Fibroblast of peridontal ligament (primary cell): ENCODE measurements around the gene HBB.

ENCODE experiments used
- DNase-seq: peaks from one replicate; pipeline ENCODE4 v3.0.0-alpha.2; 2010; ENCODE audit errors: extremely low read depth

Gene HBB

DNA sequence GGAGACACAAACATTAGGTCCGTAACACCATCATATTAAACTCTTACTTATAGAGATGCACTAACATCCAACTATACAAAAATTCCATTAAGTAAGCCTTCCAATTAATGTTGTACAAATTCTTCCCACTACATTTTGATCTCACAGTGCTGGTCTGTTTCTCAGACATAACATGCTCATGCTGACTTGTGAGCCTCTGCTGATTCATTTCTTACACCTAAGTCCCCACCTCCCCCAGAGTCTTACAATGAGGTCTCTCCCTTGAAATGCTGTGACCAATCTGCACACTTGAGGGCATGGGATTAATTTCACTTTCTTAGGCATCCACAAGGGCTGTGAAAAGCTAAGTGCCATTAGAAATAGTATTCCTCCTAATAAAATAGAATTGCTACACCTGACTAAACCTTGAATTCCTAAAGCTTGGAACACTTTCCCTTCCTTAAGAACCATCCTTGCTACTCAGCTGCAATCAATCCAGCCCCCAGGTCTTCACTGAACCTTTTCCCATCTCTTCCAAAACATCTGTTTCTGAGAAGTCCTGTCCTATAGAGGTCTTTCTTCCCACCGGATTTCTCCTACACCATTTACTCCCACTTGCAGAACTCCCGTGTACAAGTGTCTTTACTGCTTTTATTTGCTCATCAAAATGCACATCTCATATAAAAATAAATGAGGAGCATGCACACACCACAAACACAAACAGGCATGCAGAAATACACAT is 20.8 kb upstream of the HBB start:
- DNase-seq, result no peak

DNA sequence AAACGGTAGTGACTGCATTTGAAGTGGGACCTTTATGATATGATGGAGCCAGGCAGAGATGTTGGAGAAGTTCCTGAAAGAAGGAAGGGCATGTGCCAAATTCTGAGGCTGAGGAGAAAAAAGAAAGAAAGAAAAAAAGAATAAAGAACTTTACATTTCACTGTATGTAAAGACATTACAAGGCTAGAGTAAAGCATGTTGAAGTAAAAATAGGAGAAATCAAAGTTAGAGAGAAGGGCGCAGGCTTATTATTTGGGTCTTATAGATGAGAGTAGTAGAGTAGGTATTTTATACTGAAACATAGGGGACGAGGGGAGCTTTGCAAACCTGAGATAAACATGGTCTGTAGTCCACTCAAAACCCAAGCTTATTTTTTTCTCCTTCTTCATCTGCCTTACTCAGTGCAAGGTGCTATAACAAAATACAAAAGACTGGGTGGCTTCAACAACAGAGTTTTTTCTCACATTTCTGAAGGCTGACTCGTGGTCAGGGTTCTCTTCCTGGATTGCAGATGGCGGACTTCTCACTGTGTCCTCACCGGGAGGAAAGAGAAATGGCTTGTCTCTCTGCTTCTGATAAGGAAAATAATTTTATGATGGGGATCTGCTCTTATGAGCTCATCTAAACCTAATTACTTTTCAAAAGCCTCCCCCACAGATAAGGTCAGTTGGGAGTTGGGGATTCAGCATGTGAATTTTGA is 20.1 kb upstream of the HBB start:
- DNase-seq, result no peak

DNA sequence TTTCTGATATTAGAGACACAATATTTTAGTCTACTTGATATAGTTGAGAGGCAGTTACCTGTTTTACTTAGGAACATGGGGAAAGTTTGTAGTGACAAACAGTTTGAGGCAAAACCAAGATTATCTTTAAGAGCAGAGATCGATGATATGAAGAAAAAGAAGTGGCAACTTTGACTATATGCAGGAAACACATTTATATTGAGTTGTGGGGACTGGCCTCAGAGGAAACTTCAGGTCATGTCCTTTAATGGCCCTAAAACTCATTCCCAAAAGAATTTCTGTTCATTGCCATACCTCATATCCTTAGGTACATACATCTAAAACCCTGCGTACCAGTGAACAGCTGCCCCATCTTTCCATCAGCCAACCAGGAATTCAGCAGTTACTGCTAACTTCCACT is 18.3 kb upstream of the HBB start:
- DNase-seq, result no peak

DNA sequence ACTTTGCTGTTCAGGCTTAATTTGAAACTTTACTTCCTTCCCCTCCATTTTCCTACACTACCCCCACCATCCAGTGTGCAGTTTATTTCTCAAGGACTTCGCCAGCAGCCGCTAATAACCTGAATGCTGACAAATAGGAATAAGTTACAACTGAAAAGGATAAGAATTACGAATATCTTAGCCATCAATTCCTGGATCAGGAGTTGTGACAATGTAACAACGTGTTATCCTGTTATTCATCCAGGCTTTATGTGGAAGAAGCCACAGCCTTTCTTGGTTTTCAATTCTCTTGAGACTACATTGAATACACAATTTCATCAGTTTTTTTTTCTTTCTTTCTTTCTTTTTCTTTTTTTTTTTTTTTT is 16.9 kb upstream of the HBB start:
- DNase-seq, result no peak

DNA sequence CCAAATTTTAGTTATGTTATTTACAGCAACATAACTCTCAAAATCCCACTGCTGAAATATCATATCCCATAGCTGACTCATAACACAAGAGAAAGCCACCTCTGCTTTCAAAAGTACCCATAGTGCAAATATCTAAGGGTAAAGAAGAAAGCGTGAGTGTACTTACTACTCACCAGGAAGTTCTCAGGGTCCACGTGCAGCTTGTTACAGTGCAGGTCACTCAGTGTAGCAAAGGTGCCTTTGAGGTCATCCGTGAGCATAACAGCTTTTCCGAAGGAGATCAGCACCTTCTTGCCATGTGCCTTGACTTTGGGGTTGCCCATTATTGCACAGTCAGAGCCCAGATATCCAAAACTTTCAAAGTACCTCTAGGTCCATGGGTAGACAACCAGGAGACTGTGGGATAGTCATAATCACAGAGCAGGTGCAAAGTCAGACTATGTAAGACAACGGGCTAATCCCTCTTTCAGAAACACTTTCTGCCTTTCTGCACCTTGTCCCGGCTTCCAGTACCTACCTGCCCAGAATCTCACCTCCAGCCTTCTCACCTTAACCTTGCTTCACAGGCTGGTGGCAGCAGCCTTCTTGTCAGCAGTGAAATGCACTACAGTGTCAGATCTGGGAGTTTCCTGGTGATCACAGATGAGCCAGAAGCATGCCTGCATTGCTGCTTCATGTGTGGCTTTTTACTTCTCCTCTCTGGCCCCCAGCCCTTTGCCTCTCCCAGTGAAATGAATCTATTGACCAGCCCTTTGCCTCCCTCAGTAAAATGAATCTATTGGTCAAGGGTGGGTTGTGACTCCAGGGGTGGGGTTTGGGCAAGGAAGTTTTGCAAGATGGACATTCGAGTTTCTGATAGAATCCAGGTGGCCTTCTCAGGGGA is 16.3 kb upstream of the HBB start:
- no peak for DNase-seq

DNA sequence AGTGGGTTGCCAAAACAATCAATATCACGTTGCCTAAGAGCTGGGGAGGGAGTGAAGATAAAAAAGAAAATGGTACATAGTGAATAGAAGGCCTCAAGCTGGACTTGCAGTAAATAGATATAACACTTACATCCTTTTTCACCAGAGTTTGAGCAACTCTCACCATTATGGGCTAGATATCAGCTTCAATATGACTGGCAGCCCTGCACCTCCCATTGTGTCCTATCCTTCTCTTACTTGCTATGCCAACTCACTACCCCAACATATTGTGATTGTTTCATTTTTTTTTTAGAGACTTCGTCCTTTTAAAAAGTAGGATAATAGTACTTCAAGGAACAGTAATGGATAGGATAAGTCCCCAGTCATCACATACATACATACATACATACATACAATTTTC is 15.3 kb upstream of the HBB start:
- no peak for DNase-seq

DNA sequence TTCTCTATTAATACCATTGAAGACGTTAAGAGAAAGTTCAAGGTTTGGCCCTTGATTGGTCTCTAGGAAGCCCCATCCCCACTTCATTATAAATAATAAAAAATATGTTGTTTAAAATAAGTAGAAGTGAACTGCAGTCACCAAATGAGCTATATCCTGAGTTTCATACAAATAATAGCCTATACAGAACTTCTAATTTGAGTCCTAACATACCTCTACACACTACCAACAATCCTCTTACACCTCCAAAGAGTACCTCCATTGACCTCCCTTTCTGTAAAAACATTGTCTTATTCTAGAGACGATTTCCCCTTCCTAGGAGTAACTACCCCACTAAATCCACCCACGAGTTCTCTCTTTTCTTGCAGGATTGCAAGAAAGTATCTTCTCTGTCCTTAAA is 14.6 kb upstream of the HBB start:
- DNase-seq, result no peak

DNA sequence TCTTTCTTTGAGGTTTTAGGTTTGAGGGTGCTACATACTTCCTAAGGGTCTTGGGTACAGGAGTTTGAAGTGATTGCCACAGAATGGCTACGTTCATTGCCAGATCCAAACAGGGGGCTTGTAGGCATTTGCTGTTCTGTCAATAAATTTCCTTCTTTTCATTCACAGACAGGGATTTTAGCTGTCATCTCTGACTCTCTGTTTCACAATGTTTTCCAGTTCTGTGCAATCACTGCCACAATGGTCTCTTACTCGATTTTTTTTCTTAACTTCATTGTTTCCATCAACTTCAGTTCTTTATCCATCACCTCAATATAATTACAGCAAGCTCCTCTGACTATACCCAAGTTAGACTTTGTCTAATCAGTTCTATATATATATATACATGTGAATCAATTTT is 13.6 kb upstream of the HBB start:
- no peak for DNase-seq

DNA sequence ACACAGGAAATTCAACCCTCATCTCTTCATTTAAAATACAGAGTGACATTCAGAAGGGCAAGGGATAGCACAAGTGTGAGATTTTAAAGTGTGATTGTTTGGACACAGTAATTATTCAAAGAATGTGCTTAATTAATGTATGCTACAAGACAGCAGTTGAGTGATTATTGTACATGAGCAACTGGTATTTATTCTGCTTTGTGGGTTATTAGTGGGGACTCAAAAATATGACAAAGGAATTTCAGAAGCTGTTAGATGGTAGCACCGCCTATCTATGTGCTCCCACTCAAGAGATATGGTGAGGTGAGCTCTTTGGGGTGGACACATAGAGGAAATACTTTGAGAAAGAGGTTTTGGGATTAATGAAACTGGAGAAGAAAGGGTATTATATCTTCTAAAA is 13.2 kb upstream of the HBB start:
- DNase-seq, result no peak

DNA sequence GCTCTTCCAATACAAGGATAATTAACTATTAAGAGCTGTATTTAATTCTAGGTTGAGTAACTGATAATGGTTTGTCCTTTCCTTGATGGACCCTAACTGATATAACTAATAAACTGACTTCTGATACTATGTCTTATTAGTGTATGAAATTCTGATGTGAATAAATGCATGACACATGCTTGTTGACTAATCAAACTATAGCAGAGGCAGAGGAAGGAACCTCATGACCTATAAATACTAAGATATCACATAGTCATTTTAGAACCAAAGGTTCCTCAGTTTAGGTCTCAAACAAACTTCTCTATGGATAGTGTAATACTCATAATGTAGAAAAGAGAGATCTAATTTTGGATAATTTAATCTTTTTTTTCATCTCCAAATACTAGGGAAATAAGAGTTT is 12.2 kb upstream of the HBB start:
- no peak for DNase-seq

DNA sequence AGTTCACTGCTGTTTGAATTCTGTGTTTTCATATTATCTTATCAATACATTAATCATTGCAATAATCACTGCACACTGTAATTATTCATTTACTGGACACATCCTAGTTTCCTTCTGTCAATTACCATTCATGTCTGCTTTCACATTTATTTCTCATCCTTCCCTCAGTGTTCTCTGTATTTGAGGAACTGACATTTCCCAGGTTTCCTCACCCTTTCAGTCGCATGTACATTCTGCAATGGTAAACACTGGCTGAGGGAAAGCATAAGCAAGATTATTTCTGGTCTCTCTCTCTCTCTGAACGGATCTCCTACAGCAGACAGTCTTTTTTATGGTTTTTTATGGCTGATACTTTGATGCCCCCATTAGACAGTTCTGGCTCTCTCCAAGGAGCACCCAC is 11.6 kb upstream of the HBB start:
- DNase-seq, result no peak

DNA sequence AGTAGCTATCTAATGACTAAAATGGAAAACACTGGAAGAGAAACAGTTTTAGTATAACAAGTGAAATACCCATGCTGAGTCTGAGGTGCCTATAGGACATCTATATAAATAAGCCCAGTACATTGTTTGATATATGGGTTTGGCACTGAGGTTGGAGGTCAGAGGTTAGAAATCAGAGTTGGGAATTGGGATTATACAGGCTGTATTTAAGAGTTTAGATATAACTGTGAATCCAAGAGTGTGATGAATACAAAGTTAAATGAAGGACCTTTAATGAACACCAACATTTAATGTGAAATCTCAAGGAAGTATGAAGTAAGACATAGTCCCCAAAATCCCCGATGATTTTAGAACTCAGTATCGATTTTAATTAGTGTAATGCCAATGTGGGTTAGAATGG is 10.5 kb upstream of the HBB start:
- DNase-seq, result no peak

DNA sequence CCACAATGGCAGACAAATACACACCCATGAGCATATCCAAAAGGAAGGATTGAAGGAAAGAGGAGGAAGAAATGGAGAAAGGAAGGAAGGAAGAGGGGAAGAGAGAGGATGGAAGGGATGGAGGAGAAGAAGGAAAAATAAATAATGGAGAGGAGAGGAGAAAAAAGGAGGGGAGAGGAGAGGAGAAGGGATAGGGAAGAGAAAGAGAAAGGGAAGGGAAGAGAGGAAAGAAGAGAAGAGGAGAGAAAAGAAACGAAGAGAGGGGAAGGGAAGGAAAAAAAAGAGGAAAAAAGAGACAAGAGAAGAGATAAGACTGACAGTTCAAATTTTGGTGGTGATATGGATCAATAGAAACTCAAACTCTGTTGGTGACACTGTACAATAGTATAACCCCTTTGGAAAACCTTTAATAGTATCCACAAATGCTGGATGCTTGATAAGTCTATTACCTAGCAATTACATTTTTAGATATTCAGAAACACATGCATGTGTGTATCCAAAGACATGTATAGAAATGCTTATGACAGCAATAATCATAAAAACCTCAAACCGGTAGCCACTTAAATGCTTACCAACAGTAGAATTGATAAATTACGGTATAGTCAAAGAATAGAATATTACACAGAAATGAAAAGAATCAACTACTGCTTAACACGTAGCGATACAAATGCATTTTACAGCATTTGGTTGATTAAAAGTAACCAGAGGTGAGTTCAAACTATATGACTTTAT is 8.7 kb upstream of the HBB start:
- DNase-seq, result no peak

DNA sequence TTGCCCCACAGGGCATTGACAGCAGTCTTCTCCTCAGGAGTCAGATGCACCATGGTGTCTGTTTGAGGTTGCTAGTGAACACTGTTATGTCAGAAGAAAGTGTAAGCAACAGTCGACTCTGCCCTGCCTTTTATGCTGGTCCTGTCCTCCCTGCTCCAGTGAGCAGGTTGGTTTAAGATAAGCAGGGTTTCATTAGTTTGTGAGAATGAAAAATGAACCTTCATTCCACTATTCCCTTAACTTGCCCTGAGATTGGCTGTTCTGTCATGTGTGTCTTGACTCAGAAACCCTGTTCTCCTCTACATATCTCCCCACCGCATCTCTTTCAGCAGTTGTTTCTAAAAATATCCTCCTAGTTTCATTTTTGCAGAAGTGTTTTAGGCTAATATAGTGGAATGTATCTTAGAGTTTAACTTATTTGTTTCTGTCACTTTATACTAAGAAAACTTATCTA is 7.5 kb upstream of the HBB start, which contains the start of gene HBD:
Gene HBD, minus strand, starts transcription at position 103 of the 454 bp plus-strand sequence. Its CDS starts 50 bp downstream, at position 53.
- peak; percentile 61 for DNase-seq

DNA sequence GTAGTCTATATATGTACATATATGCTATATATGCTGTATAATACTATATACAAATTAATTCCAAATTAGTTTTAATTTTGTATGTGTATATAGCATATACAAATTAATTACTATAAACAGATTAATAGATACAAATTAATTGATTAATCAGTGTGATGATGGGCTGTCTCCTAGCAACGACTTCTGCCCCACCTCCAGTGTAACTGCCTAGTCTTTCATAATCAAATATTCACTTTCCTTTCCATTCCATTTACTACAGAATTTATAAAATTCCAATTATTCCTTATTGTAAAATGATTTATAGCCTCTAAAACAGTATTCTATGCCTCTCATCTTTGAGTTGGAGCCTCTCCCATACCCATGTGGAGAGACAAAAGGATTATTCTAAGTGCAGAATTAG is 6.4 kb upstream of the HBB start:
- no peak for DNase-seq

DNA sequence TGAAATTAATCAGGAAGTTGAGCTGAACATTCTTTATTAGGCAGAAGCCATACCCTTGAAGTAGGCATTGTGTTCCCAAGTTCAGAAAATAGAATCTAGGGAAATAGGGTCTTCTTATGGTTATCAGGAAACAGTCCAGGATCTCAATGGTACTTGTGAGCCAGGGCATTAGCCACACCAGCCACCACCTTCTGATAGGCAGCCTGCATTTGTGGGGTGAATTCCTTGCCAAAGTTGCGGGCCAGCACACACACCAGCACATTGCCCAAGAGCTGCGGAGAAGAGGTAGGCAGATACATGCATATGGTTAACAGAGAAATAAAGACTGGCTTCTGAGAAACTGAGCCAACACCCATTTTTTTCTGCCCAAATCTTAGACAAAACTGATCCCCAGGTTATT is 6.0 kb upstream of the HBB start:
- DNase-seq, result no peak

DNA sequence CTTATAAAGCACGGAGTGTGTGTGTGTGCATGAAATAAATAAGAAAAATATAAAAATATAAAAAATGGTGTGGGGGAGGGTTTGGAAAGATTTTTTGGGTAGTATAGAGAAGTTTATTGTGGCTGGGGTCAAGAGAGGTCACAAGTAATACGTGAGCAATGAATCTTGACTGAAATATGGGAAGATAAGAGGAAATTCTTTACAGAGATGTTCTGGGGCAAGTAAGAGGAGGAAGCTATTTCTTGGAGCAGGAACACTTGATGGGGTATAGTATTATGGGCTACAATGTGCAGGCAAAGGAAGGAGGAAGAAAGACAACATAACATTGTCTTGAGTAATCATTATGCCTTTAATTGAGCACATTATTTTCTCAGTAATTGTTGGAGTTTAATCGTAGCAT is 5.3 kb upstream of the HBB start:
- no peak for DNase-seq

DNA sequence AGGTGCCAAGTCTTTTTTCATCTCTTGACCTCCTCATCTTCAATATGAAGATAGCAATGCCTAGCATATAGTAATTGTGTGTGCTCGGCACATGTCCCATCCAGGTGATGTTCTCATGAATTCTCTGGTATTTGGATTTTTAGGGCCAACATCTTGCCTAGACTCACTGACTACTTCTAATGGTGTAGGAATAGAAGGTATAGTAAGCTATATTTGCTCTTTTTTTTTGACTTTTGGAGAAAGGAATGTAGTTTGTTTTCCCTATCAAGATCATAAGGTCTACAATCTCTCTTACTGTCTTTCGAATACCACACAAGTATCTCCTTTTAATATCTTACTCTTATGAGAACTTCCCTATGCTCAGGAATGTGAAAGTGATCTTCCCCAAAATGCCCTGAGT is 4.2 kb upstream of the HBB start:
- no peak for DNase-seq

DNA sequence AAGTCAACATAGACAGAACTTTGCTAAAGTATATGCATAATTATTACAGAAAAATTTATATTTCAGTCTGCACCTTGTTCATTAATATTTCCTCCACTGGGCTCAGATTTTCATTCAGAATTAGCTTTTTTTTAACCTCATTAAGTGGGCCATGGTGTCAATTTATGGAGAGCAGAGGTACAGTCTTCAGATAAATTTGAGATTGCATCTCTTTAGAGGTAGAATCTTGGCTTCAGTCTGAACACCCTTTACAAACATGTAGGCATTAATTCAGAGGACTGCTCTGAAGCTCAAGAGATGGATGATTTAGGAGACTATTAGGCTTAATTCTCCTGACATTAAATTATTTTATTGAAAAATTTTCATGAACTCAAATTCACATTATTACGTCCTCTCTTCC is 3.4 kb upstream of the HBB start:
- DNase-seq, result no peak

DNA sequence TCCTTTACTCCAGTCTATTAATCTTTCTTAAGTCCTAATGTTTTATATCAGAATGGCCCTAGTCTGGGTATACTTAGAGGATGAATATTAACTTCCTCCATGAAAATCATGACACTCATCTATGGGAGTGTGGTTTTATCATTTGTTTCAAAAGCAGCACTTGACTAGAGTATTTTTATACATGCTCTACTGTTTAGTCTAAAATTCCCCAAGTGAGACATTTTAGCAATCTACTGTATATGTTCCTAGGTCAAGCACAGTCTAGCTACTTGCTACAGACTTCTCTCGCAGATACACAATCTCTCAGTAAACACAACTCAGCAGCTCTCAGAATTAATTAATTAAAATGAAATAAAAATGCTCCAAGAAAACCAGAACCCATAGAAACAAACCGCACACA is 2.9 kb upstream of the HBB start:
- no peak for DNase-seq

DNA sequence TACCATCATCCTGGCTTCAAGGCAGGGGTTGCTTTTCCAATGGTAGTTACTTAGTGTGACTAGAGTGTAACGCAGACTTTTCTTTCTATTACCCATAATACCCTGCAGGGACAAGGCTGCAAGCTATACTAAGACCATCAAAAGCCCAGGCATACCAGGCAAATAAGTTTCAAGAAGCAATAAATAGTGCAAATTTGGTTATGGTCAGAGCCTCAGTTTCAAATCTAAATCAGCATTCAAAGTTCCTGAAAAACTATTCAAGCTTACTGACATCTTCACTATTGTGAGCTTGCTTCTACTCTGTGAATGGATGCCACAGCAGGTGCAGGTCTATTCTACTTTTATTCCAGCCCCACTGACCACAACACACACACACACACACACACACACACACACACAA is 2.5 kb upstream of the HBB start:
- DNase-seq, result no peak

DNA sequence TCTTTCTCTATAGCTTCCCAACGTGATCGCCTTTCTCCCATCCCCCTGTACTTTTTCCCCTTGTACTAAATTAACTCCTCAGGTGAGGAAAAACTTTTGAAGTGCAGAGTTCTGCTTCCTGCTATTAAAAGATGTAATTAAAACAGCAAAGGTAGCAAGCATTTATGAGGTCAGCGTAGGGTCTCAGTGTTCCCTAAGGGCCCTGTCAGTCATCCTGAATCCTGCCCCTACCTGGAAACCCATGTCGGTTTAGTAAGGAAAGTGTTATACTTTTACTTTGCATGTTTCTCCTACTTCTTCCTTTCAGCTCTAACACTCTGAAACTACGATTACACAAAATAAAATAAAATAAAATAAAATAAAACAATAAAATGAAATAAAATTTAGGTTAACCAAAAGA is 1.3 kb upstream of the HBB start:
- no peak for DNase-seq
